ENCODE measurements around the gene CTSW. TPM values are rescaled to one million over a fixed set of nuclear protein-coding genes. Genes with fewer than 3 reads are reported as not detected.
A peak's percentile ranks its signal among the peaks of the same experiment; 100 is the strongest.
"Not testable (repeated sequence)": the region's sequence is repeated elsewhere in the genome, so short reads cannot be mapped to it uniquely, and the experiment has no call there.

The CTSW gene
- polyA plus RNA-seq, 3 donors, result 0.71 to 1.3 (median 0.78) TPM

DNA sequence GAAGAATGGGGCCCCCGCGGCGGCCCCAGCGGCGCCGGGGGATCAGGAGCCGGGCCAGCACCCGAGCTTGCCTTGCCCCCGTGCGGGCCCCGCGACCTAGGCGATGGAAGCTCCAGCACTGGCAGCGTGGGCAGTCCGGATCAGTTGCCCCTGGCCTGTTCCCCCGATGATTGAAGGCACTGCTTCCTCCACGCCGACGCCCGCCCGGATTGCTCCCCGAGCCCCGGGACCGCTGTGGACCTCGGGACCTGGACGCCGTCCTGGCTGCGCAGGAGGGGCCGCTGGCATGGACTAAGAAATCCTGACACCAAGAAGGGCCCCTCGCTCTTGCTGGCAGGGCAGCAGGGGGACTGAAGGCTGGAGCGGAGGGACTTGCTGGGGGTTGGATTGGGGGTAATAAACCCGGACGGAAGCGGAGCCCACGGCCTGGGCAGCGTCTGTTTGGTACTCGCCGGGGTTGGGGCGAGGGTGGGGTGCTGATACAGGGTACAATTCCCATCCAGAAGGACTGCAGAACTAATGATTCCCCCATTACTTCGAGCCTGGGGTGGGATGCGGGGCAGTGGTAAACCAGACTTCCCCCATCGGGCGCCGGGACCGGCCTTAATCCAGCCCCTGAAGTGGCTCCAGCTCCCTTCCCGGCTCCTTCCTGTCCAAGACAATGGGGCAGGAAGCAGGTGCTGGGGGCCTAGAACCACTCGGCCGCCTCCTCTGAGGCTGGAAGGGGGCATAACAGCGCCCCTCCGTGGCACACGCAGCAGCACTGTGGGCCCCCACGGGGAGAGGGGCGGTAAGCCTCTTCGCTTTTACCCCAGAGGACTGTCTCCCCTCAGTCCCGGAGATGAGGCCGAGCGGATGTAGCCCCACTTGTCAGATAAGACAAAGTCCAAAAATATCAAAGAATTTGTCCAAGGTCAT is 11.8 kb downstream of the CTSW start:
- Mint-ChIP-seq H3K27ac (peak overlapping the region in 4 of 7 donors; percentile 54 to 91 (median 81)), H3K4me3 (peak overlapping the region; percentile 78 to 84), H3K4me1 (peaks cover 65% of the 10 kb centered on the region), H3K36me3 (peaks cover 21 to 25% of the 10 kb centered on the region in 2 donors), H3K27me3 (ENCODE audit: low read depth in 3 of 3) (peaks cover 0 to 7% (median 0%) of the 10 kb centered on the region in 3 donors), H3K9me3 (no peaks in the 10 kb centered on the region)
- H2AFZ ChIP-seq (ENCODE audit: insufficient read depth, low read depth, low read length, poor library complexity, severe bottlenecking), result peak overlapping the region; percentile 47
- peaks cover 53% of the 10 kb centered on the region for H3K79me2 ChIP-seq (ENCODE audit: insufficient read depth, low read length)
- H3K4me2 ChIP-seq (replicated peaks; ENCODE audit: extremely low read depth, low read length, poor library complexity, severe bottlenecking), result peak overlapping the region; percentile 93
- WGBS (ENCODE audit: insufficient coverage), result under 1% methylated on average over 48 of the region's 57 CpGs
- peak overlapping the region; percentile 78 for H3K9ac ChIP-seq (ENCODE audit: insufficient read depth, low read length, poor library complexity, severe bottlenecking)
- peaks cover 68 to 82% of the 10 kb centered on the region in 2 donors for H3K4me1 ChIP-seq (ENCODE audit: control insufficient read depth in 1 of 2, insufficient read depth in 2 of 2, low read length in 2 of 2)
- intact Hi-C loops (cut with micrococcal nuclease), result no loop called here
- TF ChIP-seq, protein P1, sequence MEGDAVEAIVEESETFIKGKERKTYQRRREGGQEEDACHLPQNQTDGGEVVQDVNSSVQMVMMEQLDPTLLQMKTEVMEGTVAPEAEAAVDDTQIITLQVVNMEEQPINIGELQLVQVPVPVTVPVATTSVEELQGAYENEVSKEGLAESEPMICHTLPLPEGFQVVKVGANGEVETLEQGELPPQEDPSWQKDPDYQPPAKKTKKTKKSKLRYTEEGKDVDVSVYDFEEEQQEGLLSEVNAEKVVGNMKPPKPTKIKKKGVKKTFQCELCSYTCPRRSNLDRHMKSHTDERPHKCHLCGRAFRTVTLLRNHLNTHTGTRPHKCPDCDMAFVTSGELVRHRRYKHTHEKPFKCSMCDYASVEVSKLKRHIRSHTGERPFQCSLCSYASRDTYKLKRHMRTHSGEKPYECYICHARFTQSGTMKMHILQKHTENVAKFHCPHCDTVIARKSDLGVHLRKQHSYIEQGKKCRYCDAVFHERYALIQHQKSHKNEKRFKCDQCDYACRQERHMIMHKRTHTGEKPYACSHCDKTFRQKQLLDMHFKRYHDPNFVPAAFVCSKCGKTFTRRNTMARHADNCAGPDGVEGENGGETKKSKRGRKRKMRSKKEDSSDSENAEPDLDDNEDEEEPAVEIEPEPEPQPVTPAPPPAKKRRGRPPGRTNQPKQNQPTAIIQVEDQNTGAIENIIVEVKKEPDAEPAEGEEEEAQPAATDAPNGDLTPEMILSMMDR (IDR thresholded peaks at IDR 0.05), result no peak
- H3K9me3 ChIP-seq (replicated peaks in 1 of 2; ENCODE audit: control insufficient read depth in 1 of 2, insufficient read depth in 1 of 2, low read length in 2 of 2), result no peaks in the 10 kb centered on the region
- peaks cover under 1 to 8% of the 10 kb centered on the region in 2 donors for H3K36me3 ChIP-seq (replicated peaks in 1 of 2; ENCODE audit: control insufficient read depth in 1 of 2, insufficient read depth in 2 of 2, low read length in 2 of 2)
- peak overlapping the region; percentile 48 to 75 (median 54) for H3K4me3 ChIP-seq (replicated peaks in 1 of 3; ENCODE audit: low read depth in 2 of 3, low read length in 3 of 3)
- peaks cover 8% of the 10 kb centered on the region for H4K20me1 ChIP-seq (ENCODE audit: insufficient read depth, low read length)
- no peaks in the 10 kb centered on the region for H3K27me3 ChIP-seq (ENCODE audit: control insufficient read depth in 2 of 2, insufficient read depth in 2 of 2, low read length in 2 of 2)
- DNase-seq, result no peak
- peak overlapping the region; percentile 11 to 88 for H3K27ac ChIP-seq (ENCODE audit: low read depth in 1 of 2, low read length in 2 of 2)

DNA sequence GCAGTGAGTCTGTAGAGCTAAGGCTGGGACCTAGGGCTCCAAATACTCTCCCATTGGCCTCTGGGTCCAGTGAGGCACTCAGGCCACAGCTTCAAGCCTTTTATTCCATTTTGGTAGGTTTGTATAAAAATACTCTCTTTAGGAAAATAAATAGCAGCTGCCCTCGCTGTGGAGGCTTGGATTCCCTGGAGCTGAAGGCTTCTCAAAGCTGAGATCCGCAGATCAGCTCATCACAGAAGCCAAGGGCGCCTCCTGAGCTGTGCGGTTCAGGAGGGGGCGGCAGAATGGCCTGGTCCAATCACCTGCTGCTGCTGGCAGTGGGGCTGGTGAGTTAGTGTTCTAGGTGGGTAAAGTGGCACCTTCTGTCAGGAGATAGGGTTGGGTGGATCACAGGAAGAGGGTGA is 12.5 kb downstream of the CTSW start:
- H3K27ac ChIP-seq (ENCODE audit: low read depth in 1 of 2, low read length in 2 of 2), result peak overlapping the region in 1 of 2 donors; percentile 88
- peak overlapping the region; percentile 93 for H3K4me2 ChIP-seq (replicated peaks; ENCODE audit: extremely low read depth, low read length, poor library complexity, severe bottlenecking)
- H3K9me3 Mint-ChIP-seq; H3K36me3 ChIP-seq (replicated peaks in 1 of 2; ENCODE audit: control insufficient read depth in 1 of 2, insufficient read depth in 2 of 2, low read length in 2 of 2); H3K27me3 Mint-ChIP-seq (ENCODE audit: low read depth in 3 of 3); H3K9me3 ChIP-seq (replicated peaks in 1 of 2; ENCODE audit: control insufficient read depth in 1 of 2, insufficient read depth in 1 of 2, low read length in 2 of 2); H4K20me1 ChIP-seq (ENCODE audit: insufficient read depth, low read length); DNase-seq; H2AFZ ChIP-seq (ENCODE audit: insufficient read depth, low read depth, low read length, poor library complexity, severe bottlenecking); intact Hi-C loops (cut with micrococcal nuclease); H3K27me3 ChIP-seq (ENCODE audit: control insufficient read depth in 2 of 2, insufficient read depth in 2 of 2, low read length in 2 of 2): not testable (repeated sequence)
- H3K9ac ChIP-seq (ENCODE audit: insufficient read depth, low read length, poor library complexity, severe bottlenecking), result peak overlapping the region; percentile 78
- peaks cover 46% of the 10 kb centered on the region for H3K79me2 ChIP-seq (ENCODE audit: insufficient read depth, low read length)
- peaks cover 66 to 75% of the 10 kb centered on the region in 2 donors for H3K4me1 ChIP-seq (ENCODE audit: control insufficient read depth in 1 of 2, insufficient read depth in 2 of 2, low read length in 2 of 2)
- Mint-ChIP-seq H3K4me3 (peak overlapping the region; percentile 78 to 84), H3K4me1 (peaks cover 58% of the 10 kb centered on the region), H3K36me3 (peaks cover 16 to 21% of the 10 kb centered on the region in 2 donors), H3K27ac (peak overlapping the region in 6 of 7 donors; percentile 28 to 94 (median 76))
- H3K4me3 ChIP-seq (replicated peaks in 1 of 3; ENCODE audit: low read depth in 2 of 3, low read length in 3 of 3), result peak overlapping the region; percentile 48 to 75 (median 54)
- 61% methylated on average over 5 of the region's 5 CpGs for WGBS (ENCODE audit: insufficient coverage)
